GM10847 (cell line): Measurements from ENCODE around the gene NPR2.

ENCODE experiments used
- POLR2A ChIP-seq: IDR thresholded peaks from 2 replicates; pipeline ENCODE4 v1.6.1; 2011; ENCODE audit not compliant: insufficient read length; ENCODE audit errors: extremely low read depth

NPR2 gene

GRCh38 chr9:35791297-35791921, at the start of gene NPR2:
Gene NPR2 (plus strand): TSS chr9:35791591. CDS start chr9:35792409, 818 bp downstream.
- TF ChIP-seq POLR2A, result no peak

GRCh38 chr9:35741740-35742139, 49.7 kb upstream of the NPR2 start:
- TF ChIP-seq POLR2A, result no peak

GRCh38 chr9:35743452-35743851, 47.9 kb upstream of the NPR2 start:
- no peak for TF ChIP-seq POLR2A

- no peak for TF ChIP-seq POLR2A
Measured at GRCh38 chr9:35743880-35744518, 47.4 kb upstream of the NPR2 start.

- no peak for TF ChIP-seq POLR2A
Measured at GRCh38 chr9:35745569-35745968, 45.8 kb upstream of the NPR2 start.

- TF ChIP-seq POLR2A, result no peak
Measured at GRCh38 chr9:35746583-35746982, 44.8 kb upstream of the NPR2 start.

GRCh38 chr9:35748242-35748857, 43.0 kb upstream of the NPR2 start:
- no peak for TF ChIP-seq POLR2A

- peak; percentile 67 for TF ChIP-seq POLR2A
Measured at GRCh38 chr9:35748858-35749514, 42.4 kb upstream of the NPR2 start, which contains the start of the genes GBA2 and RGP1. Gene GBA2 (minus strand): TSS chr9:35749228. CDS start chr9:35748704, 524 bp downstream. Gene RGP1 (plus strand): TSS chr9:35749287. CDS start chr9:35749756, 469 bp downstream.

GRCh38 chr9:35749515-35750255, 41.7 kb upstream of the NPR2 start:
- no peak for TF ChIP-seq POLR2A

GRCh38 chr9:35750256-35750531, 41.2 kb upstream of the NPR2 start:
- TF ChIP-seq POLR2A, result no peak

GRCh38 chr9:35753466-35753865, 37.9 kb upstream of the NPR2 start:
- no peak for TF ChIP-seq POLR2A

- no peak for TF ChIP-seq POLR2A
Measured at GRCh38 chr9:35754264-35754663, 37.1 kb upstream of the NPR2 start, which contains the start of gene MSMP. Gene MSMP (minus strand): TSS chr9:35754276. CDS start chr9:35754129, 147 bp downstream.

GRCh38 chr9:35755071-35755470, 36.3 kb upstream of the NPR2 start:
- no peak for TF ChIP-seq POLR2A

- peak; percentile 29 for TF ChIP-seq POLR2A
Measured at GRCh38 chr9:35756275-35757225, 34.8 kb upstream of the NPR2 start.
